Esophagus squamous epithelium (tissue), 4 donors: ENCODE measurements around the gene ELL3.

Experiments
- POLR2A ChIP-seq, 4 donors: fragments of 450-650 bp; IDR thresholded peaks; one replicate each; pipeline ENCODE4 v1.6.1; 2017; ENCODE audit warnings: antibody characterized with exemption in 4 of 4, mild to moderate bottlenecking in 4 of 4, moderate library complexity in 3 of 4
- TF ChIP-seq, protein P1 (sequence below), 6 experiments: fragments of 450-650 bp in 4 of 6; fragments of 200-600 bp in 2 of 6; sonication (generic) in 2 of 6; IDR thresholded peaks; one replicate each; pipeline ENCODE4 v1.5.1; 2016 to 2019; ENCODE audit warnings: antibody characterized with exemption in 6 of 6, mild to moderate bottlenecking in 4 of 6, moderate library complexity in 4 of 6

DNA sequence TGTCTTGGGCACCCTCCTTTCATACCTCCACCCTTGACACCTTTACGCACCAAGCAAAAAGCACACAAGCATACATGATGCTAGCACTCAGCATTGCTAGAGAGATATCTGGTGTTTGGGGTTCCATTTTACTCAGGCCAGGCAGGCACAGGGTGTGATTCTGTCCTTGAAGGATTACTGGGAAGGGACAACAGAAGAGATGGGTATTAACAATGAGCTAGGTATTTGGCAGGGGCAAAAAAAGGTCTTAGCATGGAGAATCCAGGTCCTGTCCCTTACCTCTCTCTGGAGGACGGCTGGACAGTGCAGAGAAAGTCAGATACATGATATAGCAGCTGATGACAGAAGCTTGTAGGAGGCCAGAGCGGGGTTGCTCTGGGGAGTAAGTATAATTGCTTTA lies 19.8 kb upstream of the ELL3 start:
- TF ChIP-seq, protein P1, sequence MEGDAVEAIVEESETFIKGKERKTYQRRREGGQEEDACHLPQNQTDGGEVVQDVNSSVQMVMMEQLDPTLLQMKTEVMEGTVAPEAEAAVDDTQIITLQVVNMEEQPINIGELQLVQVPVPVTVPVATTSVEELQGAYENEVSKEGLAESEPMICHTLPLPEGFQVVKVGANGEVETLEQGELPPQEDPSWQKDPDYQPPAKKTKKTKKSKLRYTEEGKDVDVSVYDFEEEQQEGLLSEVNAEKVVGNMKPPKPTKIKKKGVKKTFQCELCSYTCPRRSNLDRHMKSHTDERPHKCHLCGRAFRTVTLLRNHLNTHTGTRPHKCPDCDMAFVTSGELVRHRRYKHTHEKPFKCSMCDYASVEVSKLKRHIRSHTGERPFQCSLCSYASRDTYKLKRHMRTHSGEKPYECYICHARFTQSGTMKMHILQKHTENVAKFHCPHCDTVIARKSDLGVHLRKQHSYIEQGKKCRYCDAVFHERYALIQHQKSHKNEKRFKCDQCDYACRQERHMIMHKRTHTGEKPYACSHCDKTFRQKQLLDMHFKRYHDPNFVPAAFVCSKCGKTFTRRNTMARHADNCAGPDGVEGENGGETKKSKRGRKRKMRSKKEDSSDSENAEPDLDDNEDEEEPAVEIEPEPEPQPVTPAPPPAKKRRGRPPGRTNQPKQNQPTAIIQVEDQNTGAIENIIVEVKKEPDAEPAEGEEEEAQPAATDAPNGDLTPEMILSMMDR (IDR thresholded peaks at IDR 0.05), result no peak
- TF ChIP-seq POLR2A (IDR thresholded peaks at IDR 0.05), result no peak
